Spinal cord (tissue), 10 donors: ENCODE measurements around the gene KLHL33. TPM values are rescaled to one million over a fixed set of nuclear protein-coding genes. Genes with fewer than 3 reads are reported as not detected.

ENCODE experiments used
- DNase-seq, 6 donors: peaks; one replicate each; pipeline versions ENCODE4 v3.0.0 to v3.0.0-alpha.2; 2013 to 2015; ENCODE audit warnings: low spot score in 6 of 6, low read depth in 4 of 6
- H3K27ac ChIP-seq: one replicate; pipeline ENCODE4 v1.5.1; 2013; ENCODE audit warnings: low read depth, low read length, control low read depth
- H3K27me3 ChIP-seq: one replicate; pipeline ENCODE4 v1.6.1; 2013; ENCODE audit warnings: low read length; ENCODE audit not compliant: control insufficient read depth, insufficient read depth
- H3K36me3 ChIP-seq: one replicate; pipeline ENCODE4 v1.6.1; 2013; ENCODE audit warnings: low read length; ENCODE audit not compliant: control insufficient read depth, insufficient read depth
- H3K4me1 ChIP-seq: one replicate; pipeline ENCODE4 v1.6.1; 2013; ENCODE audit warnings: low read length; ENCODE audit not compliant: control insufficient read depth, insufficient read depth
- H3K4me3 ChIP-seq: one replicate; pipeline ENCODE4 v1.5.1; 2013; ENCODE audit warnings: low read depth, low read length, control low read depth
- H3K9me3 ChIP-seq: one replicate; pipeline ENCODE4 v1.6.1; 2013; ENCODE audit warnings: low read length; ENCODE audit not compliant: control insufficient read depth, insufficient read depth
- WGBS: methylation state at CpG from one replicate; pipeline ENCODE4 v1.1.5; 2013; ENCODE audit warnings: missing lambda C conversion rate; ENCODE audit not compliant: insufficient coverage; 5-methylcytosine and 5-hydroxymethylcytosine counted together
- polyA plus RNA-seq, 2 donors: library from polyadenylated mRNA; unstranded; fragments of 120-200 nt; gene quantifications; one replicate each; pipeline ENCODE4 v1.2.1, GENCODE V29; 2013; ENCODE audit not compliant: insufficient read length in 2 of 2
- small RNA-seq: library from RNA; depleted of rRNA; stranded (forward); fragments of <200 nt; gene quantifications from one replicate; pipeline ENCODE3, GENCODE V24; 2014; ENCODE audit warnings: low replicate concordance
- total RNA-seq, 2 donors: library from RNA; depleted of rRNA in 1 of 2; stranded (reverse); fragments of 120-200 nt in 1 of 2; fragments of >200 nt in 1 of 2; gene quantifications; one replicate each; pipeline versions ENCODE4 v1.2.3 to v1.2.4, GENCODE V29; 2013 to 2014
- donor health status: healthy.

The KLHL33 gene
- total and polyA plus RNA-seq, 4 donors = 0.46 to 2.1 (median 0.81) TPM

GRCh38 chr14:20383032-20383431, 52.9 kb downstream of the KLHL33 start:
- no peak overlapping the region for H3K4me3 ChIP-seq
- H3K36me3 ChIP-seq = peaks cover 88% of the 10 kb centered on the region
- WGBS = 99% methylated on average over 9 of the region's 10 CpGs
- DNase-seq = no peak
- H3K27ac ChIP-seq = no peak overlapping the region
- no peaks in the 10 kb centered on the region for H3K4me1 ChIP-seq
- H3K27me3 ChIP-seq = no peaks in the 10 kb centered on the region
- no peaks in the 10 kb centered on the region for H3K9me3 ChIP-seq

DNA sequence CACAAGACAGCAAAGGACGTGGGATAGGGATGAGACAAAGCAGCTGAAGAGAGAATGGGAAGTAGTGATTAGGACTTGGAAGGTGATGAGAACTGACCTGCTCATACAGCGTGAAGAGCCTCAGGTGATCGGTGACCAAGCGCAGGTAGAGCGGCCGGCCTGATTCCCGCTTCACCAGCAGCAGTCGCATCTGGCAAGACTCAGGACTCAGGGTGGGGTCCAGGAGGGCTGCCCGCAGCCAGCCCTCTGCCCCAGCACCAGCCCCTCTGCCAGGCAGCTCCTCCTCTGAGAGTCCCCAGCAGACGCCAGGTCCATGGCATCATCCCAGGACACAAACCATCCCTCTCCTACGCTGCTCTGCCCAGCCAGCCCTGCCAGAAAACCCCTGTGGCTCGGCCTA, 53.4 kb downstream of the KLHL33 start:
- WGBS = 95% methylated on average over 11 of the region's 12 CpGs
- peaks cover 90% of the 10 kb centered on the region for H3K36me3 ChIP-seq

DNA sequence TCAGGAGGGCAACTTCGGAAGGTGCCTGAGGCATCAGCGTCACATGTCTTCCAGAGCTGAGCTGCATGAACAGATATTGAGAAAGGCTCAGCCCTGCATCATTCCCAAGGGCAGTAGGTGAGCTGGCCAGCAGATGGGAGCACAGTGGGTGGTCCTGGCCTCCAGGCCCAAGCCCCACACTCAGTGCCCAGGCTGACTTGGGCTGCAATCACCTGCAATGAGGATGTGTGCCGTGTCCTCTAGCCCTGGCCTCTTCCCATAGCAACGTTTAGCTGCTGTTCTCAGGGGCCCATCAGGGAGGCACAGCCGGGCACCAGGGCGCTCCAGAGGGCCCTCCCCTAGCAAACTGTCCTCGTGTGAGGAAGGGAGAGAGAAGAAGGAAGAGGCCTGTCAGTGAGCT, 54.6 kb downstream of the KLHL33 start:
- Histone ChIP-seq H3K36me3 (peaks cover 94% of the 10 kb centered on the region), H3K4me3 (no peak overlapping the region), H3K27me3 (no peaks in the 10 kb centered on the region), H3K27ac (no peak overlapping the region), H3K9me3 (no peaks in the 10 kb centered on the region), H3K4me1 (no peaks in the 10 kb centered on the region)
- 82% methylated on average over 7 of the region's 7 CpGs for WGBS
- DNase-seq = no peak

More for the DNA sequence above, 53.4 kb downstream of the KLHL33 start:
- Histone ChIP-seq H3K27ac (no peak overlapping the region), H3K4me1 (no peaks in the 10 kb centered on the region), H3K4me3 (no peak overlapping the region), H3K9me3 (no peaks in the 10 kb centered on the region), H3K27me3 (no peaks in the 10 kb centered on the region)
- no peak for DNase-seq

GRCh38 chr14:20380681-20381080, 55.3 kb downstream of the KLHL33 start:
- Histone ChIP-seq H3K4me3 (no peak overlapping the region), H3K9me3 (no peaks in the 10 kb centered on the region), H3K27me3 (no peaks in the 10 kb centered on the region), H3K36me3 (peaks cover 94% of the 10 kb centered on the region), H3K27ac (no peak overlapping the region), H3K4me1 (no peaks in the 10 kb centered on the region)
- WGBS = 89% methylated on average over 6 of the region's 6 CpGs
- DNase-seq = no peak

GRCh38 chr14:20379743-20380142, 56.2 kb downstream of the KLHL33 start:
- Histone ChIP-seq H3K4me1 (no peaks in the 10 kb centered on the region), H3K36me3 (peaks cover 93% of the 10 kb centered on the region)
- WGBS = 71% methylated on average over 1 of the region's 1 CpG

GRCh38 chr14:20377171-20377570, 58.8 kb downstream of the KLHL33 start:
- H3K4me3 ChIP-seq = no peak overlapping the region
- H3K4me1 ChIP-seq = no peaks in the 10 kb centered on the region
- no peaks in the 10 kb centered on the region for H3K27me3 ChIP-seq
- no peaks in the 10 kb centered on the region for H3K9me3 ChIP-seq
- H3K36me3 ChIP-seq = peaks cover 92% of the 10 kb centered on the region
- no peak overlapping the region for H3K27ac ChIP-seq
- no peak for DNase-seq
- WGBS = no CpG with 5 or more reads among the region's 2 CpGs

More at GRCh38 chr14:20379743-20380142, 56.2 kb downstream of the KLHL33 start:
- H3K4me3 ChIP-seq = no peak overlapping the region
- no peak for DNase-seq
- H3K27ac ChIP-seq = no peak overlapping the region
- H3K27me3 ChIP-seq = no peaks in the 10 kb centered on the region
- H3K9me3 ChIP-seq = no peaks in the 10 kb centered on the region

GRCh38 chr14:20376071-20376588, 59.8 kb downstream of the KLHL33 start:
- H3K4me3 ChIP-seq = no peak overlapping the region
- no peaks in the 10 kb centered on the region for H3K9me3 ChIP-seq
- no peaks in the 10 kb centered on the region for H3K4me1 ChIP-seq
- H3K36me3 ChIP-seq = peaks cover 88% of the 10 kb centered on the region
- WGBS = 92% methylated on average over 12 of the region's 12 CpGs
- no peaks in the 10 kb centered on the region for H3K27me3 ChIP-seq
- no peak for DNase-seq
- no peak overlapping the region for H3K27ac ChIP-seq

Small RNAs within 50 kb of the gene (small RNA-seq; reads per million reads assigned to genes)
- gene RNA5SP382 = 0.18 reads per million

Other genes starting within 250 kb of the KLHL33 start
- not detected for gene OR11G2, start 245.3 kb downstream of the KLHL33 start, total RNA-seq
- gene OR11G2, start 245.3 kb downstream of the KLHL33 start, polyA plus RNA-seq = under 1 TPM in 1 of 2 donors, not detected in 1; 0.05 TPM
- not detected for gene OR11H6, start 212.5 kb downstream of the KLHL33 start, total RNA-seq
- gene OR11H6, start 212.5 kb downstream of the KLHL33 start, polyA plus RNA-seq = not detected
- not detected for gene OR11H7, start 207.2 kb downstream of the KLHL33 start, total RNA-seq
- gene OR11H7, start 207.2 kb downstream of the KLHL33 start, polyA plus RNA-seq = under 1 TPM; 0.27 to 0.33 TPM
- gene OR11H4, start 196.9 kb downstream of the KLHL33 start, total RNA-seq = not detected
- not detected for gene OR11H4, start 196.9 kb downstream of the KLHL33 start, polyA plus RNA-seq
- gene TTC5, start 130.2 kb downstream of the KLHL33 start, total RNA-seq = 10 to 100 TPM; 30.5 to 38.1 TPM
- 10 to 100 TPM; 25.5 to 25.8 TPM for gene TTC5, start 130.2 kb downstream of the KLHL33 start, polyA plus RNA-seq
- 10 to 100 TPM; 55.7 to 62.3 TPM for gene CCNB1IP1, start 102.9 kb downstream of the KLHL33 start, total RNA-seq
- 10 to 100 TPM; 64.5 to 68.4 TPM for gene CCNB1IP1, start 102.9 kb downstream of the KLHL33 start, polyA plus RNA-seq
- 10 to 100 TPM; 20.4 to 29.5 TPM for gene PARP2, start 92.5 kb downstream of the KLHL33 start, total RNA-seq
- 10 to 100 TPM; 66.2 to 66.5 TPM for gene PARP2, start 92.5 kb downstream of the KLHL33 start, polyA plus RNA-seq
- gene TEP1, start 22.7 kb downstream of the KLHL33 start, total RNA-seq = 10 to 100 TPM in 1 of 2 donors, 1 to 10 TPM in 1; 9.6 to 21.8 TPM
- 10 to 100 TPM; 14.0 to 18.2 TPM for gene TEP1, start 22.7 kb downstream of the KLHL33 start, polyA plus RNA-seq
- gene OSGEP, start 18.6 kb upstream of the KLHL33 start, total RNA-seq = 10 to 100 TPM; 34.6 to 58.6 TPM
- 10 to 100 TPM; 65.2 to 90.7 TPM for gene OSGEP, start 18.6 kb upstream of the KLHL33 start, polyA plus RNA-seq
- gene APEX1, start 19.1 kb upstream of the KLHL33 start, total RNA-seq = 10 to 100 TPM; 40.8 to 80.9 TPM
- 100 to 1,000 TPM; 177 to 182 TPM for gene APEX1, start 19.1 kb upstream of the KLHL33 start, polyA plus RNA-seq
- 10 to 100 TPM; 25.8 to 27.1 TPM for gene PIP4P1, start 25.3 kb upstream of the KLHL33 start, total RNA-seq
- gene PIP4P1, start 25.3 kb upstream of the KLHL33 start, polyA plus RNA-seq = 10 to 100 TPM; 59.3 to 64.4 TPM
- 10 to 100 TPM; 23.6 to 25.5 TPM for gene PNP, start 33.2 kb upstream of the KLHL33 start, total RNA-seq
- gene PNP, start 33.2 kb upstream of the KLHL33 start, polyA plus RNA-seq = 10 to 100 TPM; 20.9 to 27.3 TPM
- gene RNASE10, start 69.4 kb upstream of the KLHL33 start, total RNA-seq = under 1 TPM in 1 of 2 donors, not detected in 1; 0.28 TPM
- not detected for gene RNASE10, start 69.4 kb upstream of the KLHL33 start, polyA plus RNA-seq
- gene RNASE9, start 124.9 kb upstream of the KLHL33 start, total RNA-seq = not detected
- not detected for gene RNASE9, start 124.9 kb upstream of the KLHL33 start, polyA plus RNA-seq
- gene RNASE11, start 151.8 kb upstream of the KLHL33 start, total RNA-seq = not detected
- gene RNASE11, start 151.8 kb upstream of the KLHL33 start, polyA plus RNA-seq = not detected
- gene RNASE12, start 155.2 kb upstream of the KLHL33 start, total RNA-seq = not detected
- not detected for gene RNASE12, start 155.2 kb upstream of the KLHL33 start, polyA plus RNA-seq
- not detected for gene OR6S1, start 205.5 kb upstream of the KLHL33 start, total RNA-seq
- not detected for gene OR6S1, start 205.5 kb upstream of the KLHL33 start, polyA plus RNA-seq
- 10 to 100 TPM; 10.8 to 13.8 TPM for gene RNASE4, start 248.4 kb upstream of the KLHL33 start, total RNA-seq
- gene RNASE4, start 248.4 kb upstream of the KLHL33 start, polyA plus RNA-seq = 1 to 10 TPM in 1 of 2 donors, under 1 TPM in 1; 0.48 to 2.3 TPM